KMS-11 (cell line): ENCODE data around the gene TXNDC12.
"Not testable (repeated sequence)": the region's sequence is repeated elsewhere in the genome, so short reads cannot be mapped to it uniquely, and the experiment has no call there.

Experiments
- H2AFZ ChIP-seq: fragments of 200-600 bp; sonication (generic); 2 replicates; pipeline ENCODE4 v1.6.1; 2016; ENCODE audit warnings: antibody characterized with exemption, mixed run types, low read depth
- H3K27ac ChIP-seq: fragments of 200-600 bp; sonication (generic); 2 replicates; pipeline ENCODE4 v1.6.1; 2016; ENCODE audit warnings: mild to moderate bottlenecking, mixed run types
- H3K27me3 ChIP-seq: fragments of 200-600 bp; sonication (generic); 2 replicates; pipeline ENCODE4 v1.6.1; 2017; ENCODE audit warnings: mild to moderate bottlenecking, low read depth, mixed run types, moderate library complexity; ENCODE audit not compliant: insufficient read depth
- H3K36me3 ChIP-seq: fragments of 200-600 bp; sonication (generic); 2 replicates; pipeline ENCODE4 v1.6.1; 2017; ENCODE audit warnings: mild to moderate bottlenecking, mixed run types; ENCODE audit not compliant: insufficient read depth
- H3K4me1 ChIP-seq: fragments of 200-600 bp; sonication (generic); 2 replicates; pipeline ENCODE4 v1.6.1; 2016; ENCODE audit warnings: mild to moderate bottlenecking, low read depth, mixed run types; ENCODE audit not compliant: poor library complexity, severe bottlenecking
- H3K4me2 ChIP-seq: fragments of 200-600 bp; sonication (generic); 2 replicates; pipeline ENCODE4 v1.7.0; 2016; ENCODE audit warnings: mild to moderate bottlenecking, mixed run types
- H3K4me3 ChIP-seq: fragments of 200-600 bp; sonication (generic); IDR thresholded peaks from 2 replicates; pipeline ENCODE4 v1.6.1; 2017; ENCODE audit warnings: low read depth, low read length, mixed read lengths; ENCODE audit not compliant: insufficient read depth
- H3K79me2 ChIP-seq: fragments of 200-600 bp; sonication (generic); 2 replicates; pipeline ENCODE4 v1.6.1; 2016; ENCODE audit warnings: low read depth, mixed run types; ENCODE audit not compliant: insufficient read depth
- H3K9ac ChIP-seq: fragments of 200-600 bp; sonication (generic); 2 replicates; pipeline ENCODE4 v1.6.1; 2016; ENCODE audit warnings: mild to moderate bottlenecking, mixed run types
- H4K20me1 ChIP-seq: fragments of 200-600 bp; sonication (generic); 2 replicates; pipeline ENCODE4 v1.6.1; 2016; ENCODE audit warnings: mild to moderate bottlenecking, mixed run types; ENCODE audit not compliant: insufficient read depth
- TF ChIP-seq, protein P1 (sequence below): fragments of 200-600 bp; sonication (generic); conservative IDR thresholded peaks from 2 replicates; pipeline ENCODE4 v1.6.1; 2017; ENCODE audit warnings: low read depth, mild to moderate bottlenecking, antibody characterized with exemption, low read length, moderate library complexity, mixed read lengths

The TXNDC12 gene

DNA sequence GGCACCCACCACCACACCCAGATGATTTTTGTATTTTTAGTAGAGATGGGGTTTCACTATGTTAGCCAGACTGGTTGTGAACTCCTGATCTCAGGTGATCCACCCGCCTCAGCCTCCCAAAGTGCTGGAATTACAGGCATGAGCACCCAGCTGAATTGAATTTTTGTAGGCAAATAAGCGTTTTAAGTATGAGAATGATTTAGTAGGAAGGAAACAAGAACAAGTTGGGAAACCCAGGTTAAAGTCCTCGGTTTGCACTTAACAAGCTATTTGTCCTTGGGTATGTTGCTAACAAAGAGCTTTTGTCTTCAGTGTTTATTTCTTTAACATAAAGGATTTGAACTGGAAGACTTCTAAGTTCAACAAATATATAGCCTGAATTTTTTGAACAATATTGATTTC is 25.0 kb upstream of the TXNDC12 start:
- Histone ChIP-seq H3K36me3 (no peaks in the 10 kb centered on the region), H3K79me2 (peaks cover 14% of the 10 kb centered on the region; the same call in 1 of the 2 replicates)

GRCh38 chr1:52077277-52077676 is 22.3 kb upstream of the TXNDC12 start:
- H3K36me3 ChIP-seq, H3K4me2 ChIP-seq, H3K4me3 ChIP-seq, H3K4me1 ChIP-seq, H3K27me3 ChIP-seq, H2AFZ ChIP-seq, H3K9ac ChIP-seq, H3K27ac ChIP-seq, H4K20me1 ChIP-seq: not testable (repeated sequence)
- peaks cover 29% of the 10 kb centered on the region; the same call in 1 of the 2 replicates for H3K79me2 ChIP-seq

More for the DNA sequence above, 25.0 kb upstream of the TXNDC12 start:
- no peak overlapping the region for H3K27ac ChIP-seq
- H3K4me3 ChIP-seq: no peak overlapping the region
- H3K4me2 ChIP-seq: no peak overlapping the region
- no peak overlapping the region for H3K9ac ChIP-seq
- H4K20me1 ChIP-seq: no peaks in the 10 kb centered on the region; the same call in 1 of the 2 replicates
- TF ChIP-seq, protein P1, sequence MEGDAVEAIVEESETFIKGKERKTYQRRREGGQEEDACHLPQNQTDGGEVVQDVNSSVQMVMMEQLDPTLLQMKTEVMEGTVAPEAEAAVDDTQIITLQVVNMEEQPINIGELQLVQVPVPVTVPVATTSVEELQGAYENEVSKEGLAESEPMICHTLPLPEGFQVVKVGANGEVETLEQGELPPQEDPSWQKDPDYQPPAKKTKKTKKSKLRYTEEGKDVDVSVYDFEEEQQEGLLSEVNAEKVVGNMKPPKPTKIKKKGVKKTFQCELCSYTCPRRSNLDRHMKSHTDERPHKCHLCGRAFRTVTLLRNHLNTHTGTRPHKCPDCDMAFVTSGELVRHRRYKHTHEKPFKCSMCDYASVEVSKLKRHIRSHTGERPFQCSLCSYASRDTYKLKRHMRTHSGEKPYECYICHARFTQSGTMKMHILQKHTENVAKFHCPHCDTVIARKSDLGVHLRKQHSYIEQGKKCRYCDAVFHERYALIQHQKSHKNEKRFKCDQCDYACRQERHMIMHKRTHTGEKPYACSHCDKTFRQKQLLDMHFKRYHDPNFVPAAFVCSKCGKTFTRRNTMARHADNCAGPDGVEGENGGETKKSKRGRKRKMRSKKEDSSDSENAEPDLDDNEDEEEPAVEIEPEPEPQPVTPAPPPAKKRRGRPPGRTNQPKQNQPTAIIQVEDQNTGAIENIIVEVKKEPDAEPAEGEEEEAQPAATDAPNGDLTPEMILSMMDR: no peak
- H3K4me1 ChIP-seq: no peaks in the 10 kb centered on the region
- H2AFZ ChIP-seq: no peak overlapping the region
- H3K27me3 ChIP-seq: no peaks in the 10 kb centered on the region

DNA sequence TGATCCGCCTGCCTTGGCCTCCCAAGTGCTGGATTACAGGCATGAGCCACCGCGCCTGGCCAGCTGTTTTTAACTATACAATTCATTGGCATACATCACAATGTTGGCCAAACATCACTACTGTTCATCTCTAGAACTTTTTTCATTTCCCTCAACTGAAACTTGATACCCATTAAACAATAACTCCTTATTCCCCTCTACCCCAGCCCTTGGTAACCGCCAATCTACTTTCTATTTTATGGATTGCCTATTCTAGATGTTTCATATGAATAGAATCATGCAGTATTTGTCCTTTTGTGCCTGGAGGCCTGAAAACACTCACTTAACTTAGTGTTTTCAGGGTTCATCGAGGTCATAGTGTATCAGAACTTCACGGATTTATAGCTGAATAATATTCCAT is 17.3 kb upstream of the TXNDC12 start:
- 0 out of 2 replicates have a peak, but pooled peaks cover 3% of the 10 kb centered on the region for H4K20me1 ChIP-seq
- TF ChIP-seq, protein P1: no peak
- H3K27me3 ChIP-seq: no peaks in the 10 kb centered on the region
- no peak overlapping the region for H3K9ac ChIP-seq
- H3K4me3 ChIP-seq: no peak overlapping the region
- no peak overlapping the region for H3K27ac ChIP-seq
- peaks cover 53% of the 10 kb centered on the region; the same call in 1 of the 2 replicates for H3K79me2 ChIP-seq
- H3K4me1 ChIP-seq: peaks cover 21% of the 10 kb centered on the region
- H3K4me2 ChIP-seq: no peak overlapping the region
- H2AFZ ChIP-seq: no peak overlapping the region
- H3K36me3 ChIP-seq: peaks cover 14% of the 10 kb centered on the region; the same call in 1 of the 2 replicates

DNA sequence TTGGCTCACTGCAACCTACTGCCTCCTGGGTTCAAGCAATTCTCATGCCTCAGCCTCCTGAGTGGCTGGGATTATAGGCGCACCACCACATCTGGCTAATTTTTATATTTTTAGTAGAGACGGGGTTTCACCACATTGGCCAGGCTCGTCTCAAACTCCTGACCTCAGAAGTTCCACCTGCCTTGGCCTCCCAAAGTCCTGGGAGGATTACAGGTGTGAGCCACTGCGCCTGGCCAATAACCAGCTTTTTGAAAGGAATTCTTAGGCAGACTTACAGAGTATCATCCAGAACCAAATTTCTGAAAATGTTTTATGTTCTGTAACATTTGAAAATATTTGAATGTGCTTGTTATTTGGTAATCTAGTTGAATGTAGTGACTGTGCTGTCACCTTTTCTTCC is 15.7 kb upstream of the TXNDC12 start:
- no peak overlapping the region for H3K4me3 ChIP-seq
- no peak overlapping the region for H2AFZ ChIP-seq
- H4K20me1 ChIP-seq: peaks cover 7% of the 10 kb centered on the region; the same call in 1 of the 2 replicates
- H3K4me2 ChIP-seq: no peak overlapping the region
- H3K36me3 ChIP-seq: peaks cover 21% of the 10 kb centered on the region; the same call in 1 of the 2 replicates
- peaks cover 21% of the 10 kb centered on the region for H3K4me1 ChIP-seq
- TF ChIP-seq, protein P1: no peak
- no peak overlapping the region for H3K9ac ChIP-seq
- H3K79me2 ChIP-seq: peaks cover 56% of the 10 kb centered on the region
- no peak overlapping the region for H3K27ac ChIP-seq
- H3K27me3 ChIP-seq: no peaks in the 10 kb centered on the region

DNA sequence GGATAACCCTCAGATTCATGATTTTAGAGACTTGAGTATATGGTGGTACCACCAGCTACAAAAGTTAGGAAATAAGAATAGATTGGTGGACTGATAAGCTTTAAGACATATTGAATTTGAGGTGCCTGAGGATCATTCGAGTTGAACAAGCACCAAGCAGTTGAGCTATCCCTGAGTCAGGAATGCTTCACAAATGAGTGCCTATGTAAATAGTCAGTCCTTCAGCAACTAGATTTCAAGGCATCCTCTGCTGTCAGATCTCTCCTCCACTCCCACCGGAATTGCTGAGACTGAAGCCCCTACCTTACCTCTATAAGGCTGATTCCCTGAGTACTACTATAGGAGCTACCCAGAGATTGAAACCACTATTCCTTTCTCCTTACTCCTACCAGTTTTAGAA is 8.2 kb upstream of the TXNDC12 start:
- H4K20me1 ChIP-seq: peaks cover 12% of the 10 kb centered on the region; the same call in 1 of the 2 replicates
- no peaks in the 10 kb centered on the region for H3K27me3 ChIP-seq
- TF ChIP-seq, protein P1: no peak
- no peak overlapping the region for H3K4me2 ChIP-seq
- no peak overlapping the region for H3K27ac ChIP-seq
- no peak overlapping the region for H3K9ac ChIP-seq
- H3K36me3 ChIP-seq: peaks cover 10% of the 10 kb centered on the region; the same call in 1 of the 2 replicates
- peaks cover 19% of the 10 kb centered on the region for H3K4me1 ChIP-seq
- no peak overlapping the region for H2AFZ ChIP-seq
- H3K4me3 ChIP-seq: no peak overlapping the region
- H3K79me2 ChIP-seq: peaks cover 63% of the 10 kb centered on the region
